NCI-H2029 (cell line): Measurements from ENCODE around the gene C22orf39.

Experiments used
- DNase-seq: peaks from one replicate; lab custom pipeline; 2025; lab: John Stamatoyannopoulos, UW

C22orf39 gene

DNA sequence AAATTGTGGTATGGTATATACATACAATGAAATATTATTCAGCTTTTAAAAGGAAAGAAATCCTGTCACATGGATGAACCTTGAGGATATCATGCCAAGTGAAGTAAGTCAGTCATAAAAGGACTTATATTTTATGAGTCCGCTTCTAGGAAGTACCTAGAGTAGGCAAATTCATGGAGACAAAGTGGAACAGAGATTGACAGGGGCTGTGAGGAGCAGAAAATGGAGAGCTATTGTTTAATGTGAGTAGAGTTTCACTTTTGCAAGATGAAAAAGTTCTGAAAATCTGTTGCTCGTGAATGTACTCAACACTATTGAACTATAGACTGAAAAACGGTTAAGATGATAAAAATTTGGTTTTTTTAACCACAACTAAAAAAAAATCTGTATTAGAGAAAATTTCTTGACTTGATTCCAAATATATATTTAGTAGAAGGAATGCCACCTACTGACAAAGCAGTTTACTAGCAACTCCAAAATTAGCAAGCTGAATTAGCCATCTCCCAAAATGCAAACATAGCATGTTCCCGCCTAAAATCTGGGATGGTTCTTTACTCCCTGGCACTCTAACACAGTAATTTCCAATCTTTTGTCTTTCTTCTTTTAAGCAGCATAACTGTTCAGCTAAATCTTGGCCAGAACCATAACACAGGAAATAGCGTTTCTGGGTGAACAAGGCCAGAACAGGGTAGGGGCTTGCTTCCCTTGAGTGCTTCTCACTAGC, 30.0 kb upstream of the C22orf39 start:
- no peak for DNase-seq

DNA sequence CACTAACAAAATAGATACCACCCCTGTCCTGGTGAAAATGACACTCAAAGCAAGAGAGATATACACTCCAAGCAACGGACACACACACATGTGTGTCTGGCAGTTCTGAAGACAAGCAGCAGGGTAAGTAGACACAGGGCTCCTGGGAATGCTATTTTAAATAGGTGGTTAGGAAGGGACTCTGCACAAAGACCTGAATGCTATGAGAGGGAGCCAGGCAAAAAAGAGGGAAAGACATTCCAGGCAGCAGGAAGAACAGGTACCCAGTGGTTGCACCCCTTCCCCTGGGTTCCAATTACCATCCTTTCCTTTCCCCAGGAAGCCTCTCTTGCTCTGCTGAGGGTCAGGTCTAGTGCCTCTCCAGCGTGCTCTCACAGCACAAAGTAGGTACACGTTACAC, 28.5 kb upstream of the C22orf39 start:
- DNase-seq, result no peak

DNA sequence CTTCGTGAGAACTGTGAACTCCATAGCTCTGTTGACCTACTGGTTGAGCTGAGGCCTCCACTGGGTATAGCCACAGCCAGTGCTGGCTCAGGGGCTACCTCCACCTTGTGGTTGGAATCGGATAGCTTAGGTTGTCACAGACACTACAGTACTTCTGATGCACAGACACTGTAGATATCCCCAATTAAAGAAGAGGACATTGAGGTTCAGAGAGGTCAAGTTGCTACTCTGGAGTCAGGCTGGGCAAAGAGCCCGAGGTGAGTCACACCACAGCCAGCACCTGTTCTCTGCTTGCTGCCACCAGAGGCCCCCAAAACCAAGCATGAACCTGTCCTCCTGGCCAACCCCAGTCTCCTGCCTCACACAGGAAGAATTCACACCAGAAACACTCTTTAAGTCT, 26.1 kb upstream of the C22orf39 start:
- no peak for DNase-seq

DNA sequence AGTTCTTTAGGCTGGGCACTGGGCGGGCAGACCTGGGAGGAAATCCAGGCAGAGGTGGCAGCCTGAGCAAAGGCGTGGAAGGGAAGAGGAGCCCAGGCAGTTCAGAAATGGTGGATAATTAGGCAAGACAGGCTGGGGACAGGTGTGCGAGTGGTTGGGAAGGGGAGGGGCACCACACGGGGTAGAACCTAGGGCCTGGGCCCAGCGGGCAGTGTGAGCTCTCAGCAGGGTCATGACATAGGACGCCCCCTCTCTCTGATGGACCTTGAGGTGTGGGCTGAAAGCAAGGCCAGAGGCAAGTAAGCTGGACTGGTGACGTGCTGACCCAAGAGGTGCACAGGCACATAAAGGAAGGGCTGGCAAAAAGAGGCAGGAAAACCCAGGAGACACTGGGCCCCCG, 24.7 kb upstream of the C22orf39 start:
- DNase-seq, result no peak

DNA sequence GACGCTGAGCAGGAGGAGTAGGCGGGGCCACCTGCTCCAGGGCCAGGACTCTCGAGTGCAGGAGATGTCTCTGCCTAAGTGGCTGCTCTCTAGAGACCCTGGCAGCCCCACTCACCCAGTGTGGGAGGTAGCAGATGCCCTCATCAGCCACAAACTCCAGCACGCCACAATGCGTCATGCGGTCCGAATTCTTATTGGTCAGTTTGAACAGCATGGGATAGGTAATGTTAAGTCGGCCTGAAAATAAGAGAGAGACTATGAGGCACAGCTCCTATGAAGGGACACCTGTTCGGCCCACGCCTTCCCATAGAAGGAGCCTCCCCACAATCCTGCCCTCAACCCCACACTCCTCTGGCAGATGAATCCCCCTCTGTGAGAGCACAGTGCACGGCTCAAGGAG, 24.1 kb upstream of the C22orf39 start:
- DNase-seq, result no peak

DNA sequence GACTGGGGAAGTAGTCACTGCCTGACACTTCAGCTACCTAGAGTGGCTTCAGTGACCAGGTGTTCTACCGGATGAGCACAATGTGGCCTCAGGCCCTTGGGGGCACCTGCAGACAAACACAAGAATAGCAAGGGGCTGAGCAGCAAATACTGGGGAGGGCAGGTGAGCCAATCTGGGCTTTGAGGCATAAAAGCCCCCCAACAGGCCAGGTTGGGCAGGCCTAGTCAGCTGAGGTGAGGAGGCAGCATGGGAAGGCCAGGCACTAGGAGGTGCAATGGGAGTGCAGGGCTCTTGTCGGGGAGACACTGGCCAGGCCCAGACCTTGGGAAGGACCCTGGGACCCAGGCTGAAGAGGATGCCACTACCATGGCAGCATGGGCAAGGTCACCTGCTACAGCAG, 22.5 kb upstream of the C22orf39 start:
- no peak for DNase-seq

DNA sequence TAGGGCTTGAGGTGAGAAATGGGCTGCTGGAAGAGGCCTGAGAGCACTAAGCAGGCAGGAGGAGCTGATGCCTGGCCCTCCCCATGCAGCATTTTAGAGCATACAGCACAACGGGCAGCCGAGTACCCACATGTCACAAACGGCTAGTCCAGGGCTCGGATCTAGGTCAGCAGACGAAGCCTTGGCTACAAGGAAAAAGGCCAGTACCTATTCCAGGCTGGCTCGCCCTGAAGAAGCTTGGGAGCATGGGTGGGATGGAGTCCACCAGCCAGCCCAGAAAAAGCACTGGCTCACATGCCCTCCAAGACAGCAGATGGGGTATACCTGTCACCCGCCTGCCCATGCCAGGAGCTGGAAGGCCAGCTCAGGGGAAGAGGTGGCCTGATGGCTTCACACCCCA, 21.9 kb upstream of the C22orf39 start:
- no peak for DNase-seq

DNA sequence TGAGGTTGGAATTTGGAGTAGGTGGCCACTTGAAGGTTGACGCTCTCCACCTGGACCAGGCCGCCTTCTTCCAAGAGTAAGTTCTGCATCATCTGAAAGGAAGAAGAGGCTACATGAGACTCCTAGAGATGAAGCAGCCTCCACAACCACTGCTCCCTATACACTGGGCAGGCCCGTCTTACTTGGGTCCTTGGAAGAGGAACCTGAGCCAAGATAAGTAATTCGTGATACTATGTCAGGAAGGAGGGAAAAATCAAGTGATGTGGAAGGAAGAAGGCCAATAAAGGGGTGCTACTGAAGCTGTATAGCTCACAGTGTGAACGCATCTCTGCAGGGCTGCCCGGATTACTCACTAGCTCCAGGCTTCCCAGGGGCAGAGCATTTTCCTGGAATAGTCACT, 20.4 kb upstream of the C22orf39 start:
- DNase-seq, result no peak

DNA sequence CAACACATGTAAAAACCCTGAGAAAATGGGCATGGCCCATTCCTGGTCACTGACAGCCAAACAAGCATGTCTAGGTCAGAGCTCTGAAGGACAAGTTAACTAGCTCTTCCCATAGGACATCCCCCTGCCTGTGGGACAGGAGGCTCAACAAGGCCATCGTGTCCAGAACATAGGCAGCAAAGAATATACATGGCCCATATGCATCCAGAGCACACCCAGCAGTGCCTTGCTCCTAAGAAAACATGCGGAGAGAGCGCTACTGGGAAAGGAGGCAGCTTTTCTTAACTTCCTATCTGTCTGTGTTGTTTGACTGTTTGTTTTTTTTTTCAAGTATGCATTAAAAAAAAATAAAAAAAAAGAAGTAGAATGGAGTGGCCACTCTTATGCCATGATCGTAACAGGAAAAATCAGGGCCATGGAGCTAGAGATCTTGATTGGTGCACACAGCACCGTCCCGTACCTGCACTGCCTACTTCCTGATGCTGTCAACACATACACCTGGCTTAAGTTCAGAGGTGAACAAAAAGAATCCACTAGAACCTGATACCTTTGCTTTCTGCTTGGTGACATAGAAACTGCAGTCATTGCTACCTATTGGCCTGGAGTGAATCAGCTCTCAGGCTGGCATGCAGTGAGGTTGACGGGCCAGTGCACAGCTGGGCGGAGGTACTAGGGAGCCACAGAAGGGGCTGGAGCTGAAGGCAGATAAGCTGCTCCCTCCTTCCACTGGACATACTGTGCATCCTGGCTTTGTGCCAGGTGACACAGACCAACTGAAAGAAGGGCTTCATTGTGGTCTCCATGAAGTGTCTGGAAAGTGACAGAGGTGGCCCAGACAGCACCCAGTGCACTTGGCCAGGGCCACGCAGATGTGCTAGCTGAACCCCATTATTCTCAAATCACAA, 19.6 kb upstream of the C22orf39 start:
- peak; percentile 28 for DNase-seq

DNA sequence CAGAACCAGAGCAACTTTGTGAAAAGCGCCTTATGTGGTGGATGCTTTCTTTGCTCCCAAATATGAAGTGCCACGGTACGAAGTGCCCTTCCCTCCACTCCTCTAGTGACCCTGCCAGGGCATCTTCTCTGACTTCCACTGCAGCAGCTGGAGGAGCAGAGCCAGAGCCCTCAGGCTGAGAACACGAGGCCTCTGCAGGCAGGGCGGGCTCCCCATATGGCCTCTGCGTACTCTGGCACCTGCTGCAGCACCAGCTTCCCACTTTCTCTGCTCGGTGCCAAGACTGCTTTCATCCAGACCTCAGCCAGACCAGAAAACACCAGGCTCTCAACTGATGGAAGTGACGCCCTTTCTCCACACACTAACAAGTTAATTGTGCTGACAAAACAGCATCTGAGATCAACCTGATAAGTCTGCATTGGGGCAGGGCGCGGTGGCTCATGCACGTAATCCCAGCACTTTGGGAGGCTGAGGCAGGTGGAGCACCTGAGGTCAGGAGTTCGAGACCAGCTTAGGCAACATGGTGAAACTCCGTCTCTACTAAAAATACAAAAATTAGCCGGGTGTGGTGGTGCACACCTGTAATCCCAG, 18.7 kb upstream of the C22orf39 start:
- DNase-seq, result no peak

DNA sequence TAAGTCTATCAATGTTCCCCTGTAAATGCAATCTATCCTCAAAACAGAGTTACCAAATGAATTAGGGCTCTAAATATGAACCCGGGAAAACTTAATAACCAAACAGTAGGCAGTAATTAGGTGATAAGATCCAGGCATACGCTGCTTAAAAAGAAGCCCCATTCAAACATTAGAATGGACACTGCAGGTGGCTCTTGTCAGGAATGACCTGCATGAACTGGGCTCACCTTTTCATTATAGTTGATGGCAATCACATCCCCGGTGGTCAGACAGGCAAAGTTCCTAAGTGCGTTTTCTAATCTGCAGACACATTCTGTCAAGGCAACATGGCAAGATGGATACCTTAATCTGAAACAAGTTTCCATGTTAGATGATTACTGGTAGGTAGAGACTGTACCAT, 17.5 kb upstream of the C22orf39 start:
- DNase-seq, result no peak

DNA sequence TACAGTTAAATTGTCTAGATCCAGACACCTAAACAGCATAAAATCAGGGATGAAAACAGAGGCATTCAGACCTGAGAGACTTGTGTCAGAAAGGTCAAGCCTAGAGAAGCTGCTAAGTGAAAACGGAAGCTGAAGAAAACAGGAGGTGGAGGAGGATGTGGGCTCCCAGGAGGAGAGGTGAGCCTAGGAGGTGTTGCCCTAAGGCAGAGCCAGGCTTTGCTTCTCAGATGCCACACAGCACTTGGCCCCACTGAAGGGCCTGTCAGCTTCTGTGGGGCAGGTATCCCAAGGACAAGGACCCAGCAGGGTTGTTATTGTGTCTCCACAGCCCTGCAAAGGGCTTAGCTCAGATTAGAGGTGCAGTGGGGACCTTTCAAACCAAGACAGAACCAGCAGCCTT, 17.0 kb upstream of the C22orf39 start:
- DNase-seq, result no peak

DNA sequence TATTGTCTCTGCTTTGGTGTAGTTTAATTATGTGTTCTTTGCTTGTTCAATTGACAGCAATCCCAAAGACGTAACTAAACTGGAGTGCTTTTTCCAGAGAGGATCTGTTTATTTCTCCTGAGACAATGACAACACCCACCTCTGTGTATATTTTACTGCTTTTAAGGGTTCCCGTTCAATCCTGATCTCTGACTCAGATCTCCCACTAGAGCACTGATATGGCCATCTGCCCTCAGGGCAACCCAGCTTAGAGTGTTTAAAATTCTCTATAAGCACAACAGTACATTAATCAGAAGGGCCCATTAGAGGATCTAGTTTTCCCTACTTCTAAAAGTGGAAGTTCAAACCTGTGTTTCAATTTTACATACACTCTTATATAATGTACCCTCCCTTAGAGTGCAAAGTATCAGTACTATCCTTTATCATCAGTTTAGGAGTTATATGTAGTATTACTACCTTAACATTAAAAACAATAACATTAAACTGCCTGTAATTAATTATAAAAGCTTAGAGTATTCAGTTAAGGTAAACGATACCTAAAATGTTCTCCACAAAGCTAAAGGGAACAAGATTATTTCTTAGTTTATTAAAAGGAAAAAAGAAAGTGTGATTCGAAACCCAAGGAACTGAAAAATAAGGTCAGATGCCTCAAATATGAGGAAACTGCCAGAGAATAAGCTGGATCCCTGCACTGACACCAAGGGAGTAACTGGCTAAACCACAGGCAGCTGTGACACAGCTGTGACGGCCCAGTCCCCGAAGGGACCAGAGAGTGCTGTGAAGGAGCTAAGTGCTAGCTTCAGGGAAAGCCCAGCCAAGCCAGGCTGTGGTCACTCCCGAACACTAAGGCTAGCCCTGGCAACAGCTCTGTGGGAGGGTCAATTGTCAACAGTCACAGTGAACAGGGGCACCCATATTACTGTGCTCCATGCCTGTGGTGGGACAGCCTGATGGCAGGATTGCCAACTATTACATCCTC, 16.3 kb upstream of the C22orf39 start:
- no peak for DNase-seq

DNA sequence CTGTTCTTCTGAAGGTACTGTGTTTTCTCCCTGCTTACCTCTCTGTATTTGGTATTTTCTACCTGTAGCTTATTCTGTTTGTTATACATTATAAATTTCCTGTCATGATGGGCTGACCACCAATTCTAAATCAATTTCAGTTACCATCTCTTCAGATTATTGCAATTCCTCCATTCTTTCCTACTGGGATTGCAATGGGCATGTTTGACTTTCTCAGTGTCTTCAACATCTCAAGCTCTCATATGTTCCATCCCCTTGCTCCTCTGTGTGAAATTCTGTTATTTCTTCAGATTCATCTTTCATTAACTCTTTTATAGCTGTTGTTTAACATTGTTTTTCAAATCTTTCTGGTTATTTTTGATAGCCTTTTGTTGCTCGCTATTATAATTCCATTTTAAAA, 15.5 kb upstream of the C22orf39 start:
- DNase-seq, result no peak

DNA sequence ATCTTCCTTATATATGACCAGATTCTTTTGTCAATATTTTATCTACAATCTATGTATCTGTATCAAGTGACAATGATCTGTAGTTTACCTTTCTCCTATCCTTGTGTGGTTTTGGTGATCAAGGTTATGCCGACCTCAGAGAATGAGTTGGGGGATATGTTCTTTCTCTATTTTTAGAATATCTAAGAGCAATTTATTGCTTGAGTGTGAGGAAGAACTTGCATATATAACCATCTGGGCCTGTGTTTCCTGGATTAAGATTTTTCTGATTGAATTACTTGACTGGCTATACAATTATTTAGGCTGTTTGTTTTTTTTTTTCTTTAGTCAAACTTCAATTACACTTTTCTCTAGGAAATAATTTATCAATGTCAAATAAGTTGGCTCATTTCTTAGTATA, 14.0 kb upstream of the C22orf39 start:
- no peak for DNase-seq

DNA sequence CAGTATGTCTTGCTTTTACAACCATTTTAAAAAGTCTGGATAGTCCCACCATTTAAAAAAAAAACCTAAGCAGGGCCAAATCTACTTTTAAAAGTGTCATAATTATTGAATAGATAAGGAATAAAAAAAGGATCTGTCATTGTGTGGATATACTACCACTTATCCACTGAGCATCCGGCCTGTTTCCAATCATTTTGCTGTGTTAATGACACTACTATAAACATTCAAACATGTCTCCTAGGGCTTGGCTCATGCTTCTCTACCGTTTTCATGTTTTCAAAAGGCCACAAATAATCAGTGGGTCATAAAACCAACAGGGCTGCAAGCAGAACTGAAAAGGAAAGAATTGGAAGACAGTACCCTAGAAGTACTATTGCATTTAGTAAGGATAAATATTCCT, 12.5 kb upstream of the C22orf39 start:
- DNase-seq, result no peak

DNA sequence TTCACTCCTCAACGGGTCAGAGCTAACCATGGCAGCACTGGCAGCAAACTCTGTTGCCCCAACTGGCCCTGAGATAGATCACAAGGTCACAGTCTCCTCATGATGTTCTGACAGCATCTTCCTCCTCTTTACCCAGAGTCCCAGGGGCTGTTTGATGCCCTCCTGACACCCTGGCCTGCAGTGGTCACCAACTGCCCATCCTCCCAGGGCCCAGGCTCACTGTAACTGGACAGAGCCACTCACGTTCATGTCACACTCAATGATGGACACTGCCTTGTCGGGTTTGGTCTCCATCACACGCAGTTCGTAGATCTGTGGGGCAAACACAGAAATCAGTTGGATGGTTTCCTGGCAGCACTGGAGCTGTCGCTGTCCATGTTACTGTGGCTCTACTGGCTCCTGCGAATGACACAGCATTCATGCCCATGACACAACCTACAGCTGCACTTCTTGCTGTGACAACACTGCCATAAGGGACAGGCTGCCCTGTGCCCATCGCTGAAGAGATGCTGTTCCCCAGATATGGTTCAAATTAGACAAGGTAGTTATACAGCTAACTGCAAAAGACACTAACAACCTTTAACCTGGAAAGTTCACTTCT, 10.4 kb upstream of the C22orf39 start:
- no peak for DNase-seq

DNA sequence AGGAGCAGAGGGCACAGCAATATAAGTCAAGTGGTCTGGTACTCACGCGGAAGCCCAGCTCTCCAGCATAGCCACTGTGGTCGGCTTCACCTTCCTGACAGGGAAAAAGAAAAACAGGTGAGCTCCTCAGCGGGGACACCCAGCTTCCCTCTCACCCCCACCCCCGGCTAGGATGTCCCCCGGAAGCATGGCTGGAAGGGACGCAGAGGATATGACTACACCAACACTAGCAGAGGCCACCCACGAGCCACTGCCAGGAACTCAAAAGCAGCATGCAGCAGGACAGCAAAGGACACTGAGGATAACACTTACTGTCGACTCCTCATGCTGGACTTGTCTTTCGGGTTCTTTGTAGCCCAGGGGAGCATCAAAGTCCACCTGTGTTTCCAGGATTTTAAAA, 9.0 kb upstream of the C22orf39 start:
- no peak for DNase-seq

DNA sequence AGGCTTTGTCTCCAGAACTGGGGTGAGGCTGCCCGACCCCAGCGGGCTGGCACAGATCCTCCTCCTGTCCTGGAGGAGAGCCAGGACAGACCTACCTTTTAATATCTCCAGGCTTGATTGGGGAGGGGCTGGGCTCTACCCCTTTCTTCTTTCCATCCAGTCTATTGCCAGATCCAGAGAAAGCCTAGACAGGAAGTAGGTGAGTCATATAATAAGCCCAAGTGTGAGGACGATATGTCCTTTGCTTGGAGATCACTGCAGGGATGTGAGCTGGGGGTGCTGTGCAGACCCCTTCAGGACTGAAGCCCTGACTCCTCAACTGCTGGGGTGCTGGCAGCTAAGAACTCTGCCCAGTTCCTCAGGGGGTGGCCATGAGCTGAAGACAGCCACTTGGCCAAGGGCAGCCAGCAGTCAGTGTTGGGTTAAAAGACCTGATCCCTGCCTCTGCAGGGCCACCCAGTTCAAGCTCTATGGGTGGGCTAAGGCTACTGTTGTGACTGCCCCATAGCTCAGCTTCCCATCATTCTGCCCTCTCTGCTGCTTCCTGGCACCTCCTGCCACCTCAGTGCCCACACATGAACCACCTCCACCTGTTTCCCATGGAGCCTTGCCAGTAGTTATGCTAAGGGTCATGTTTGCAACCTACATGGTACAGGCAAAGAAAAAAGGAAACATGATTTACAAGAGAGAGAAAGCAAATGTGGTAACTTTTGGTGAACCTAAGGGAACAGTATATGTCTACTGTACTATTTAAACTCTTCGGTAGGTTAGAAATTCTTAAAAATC, 8.3 kb upstream of the C22orf39 start:
- DNase-seq, result no peak

DNA sequence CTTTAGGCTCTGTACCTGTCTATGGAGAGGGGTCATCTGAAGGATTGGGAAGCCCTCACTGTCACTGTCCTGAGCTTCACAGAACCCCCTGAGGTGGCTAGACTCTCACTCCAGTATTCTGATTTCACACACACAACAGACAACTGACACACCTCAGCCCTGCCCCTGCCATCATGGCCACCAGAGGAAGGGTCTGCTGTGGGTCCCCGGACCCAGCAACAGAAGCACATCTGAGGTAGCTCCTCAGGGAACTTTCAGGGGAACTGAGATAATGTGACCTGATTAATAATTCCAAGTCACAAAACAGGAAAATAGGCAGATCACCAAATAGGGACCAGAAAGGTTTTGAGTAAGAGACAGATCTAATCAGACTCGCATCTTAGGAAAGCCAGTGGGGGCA, 7.5 kb upstream of the C22orf39 start:
- DNase-seq, result no peak

DNA sequence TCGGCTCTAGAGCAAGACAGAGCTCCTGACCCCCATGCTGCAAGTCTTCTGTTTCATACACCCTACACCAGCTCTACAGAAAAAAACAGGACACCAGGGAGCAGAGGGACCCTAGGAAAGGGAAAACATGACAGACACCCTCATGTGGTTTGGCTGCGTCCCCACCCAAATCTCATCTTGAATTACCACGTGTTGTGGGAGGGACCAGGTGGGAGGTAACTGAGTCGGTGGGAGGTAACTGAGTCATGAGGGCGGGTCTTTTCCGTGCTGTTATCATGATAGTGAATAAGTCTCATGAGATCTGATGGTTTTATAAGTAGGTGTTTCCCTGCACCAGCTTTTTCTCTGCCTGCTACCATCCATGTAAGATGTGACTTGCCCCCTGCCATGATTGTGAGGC, 6.6 kb upstream of the C22orf39 start:
- no peak for DNase-seq
